ENCODE data around the gene OR52R1.

- no peak for TF ChIP-seq CTCF (IDR thresholded peaks at IDR 0.05; ENCODE audit: extremely low read depth in 1 of 2, insufficient read depth in 1 of 2, low read depth in 1 of 2, low read length in 2 of 2)
- TF ChIP-seq EZH2 (IDR thresholded peaks at IDR 0.05; ENCODE audit: borderline replicate concordance, low read depth, low read length, severe bottlenecking): no peak
- no peak for TF ChIP-seq POLR2A (IDR thresholded peaks at IDR 0.05; ENCODE audit: low read depth, low read length)
- TF ChIP-seq JUN (IDR thresholded peaks at IDR 0.05; ENCODE audit: borderline replicate concordance, insufficient read depth, insufficient read length, low read depth): no peak
- no peak for TF ChIP-seq MAX (IDR thresholded peaks at IDR 0.05; ENCODE audit: insufficient read depth, insufficient read length)
- no peak for TF ChIP-seq POLR2AphosphoS5 (IDR thresholded peaks at IDR 0.05; ENCODE audit: insufficient read depth, low read depth, low read length)
These were observed at the start of gene OR52R1 for GRCh38 chr11:4804280-4804679.

All from endothelial cell of umbilical vein (primary cell).